Measurements from ENCODE around the gene PRDM16. TPM values are rescaled to one million over a fixed set of nuclear protein-coding genes. Genes with fewer than 3 reads are reported as not detected.

The PRDM16 gene
- total RNA-seq, 1 experiment from 2014 or later = 22.3 TPM

DNA sequence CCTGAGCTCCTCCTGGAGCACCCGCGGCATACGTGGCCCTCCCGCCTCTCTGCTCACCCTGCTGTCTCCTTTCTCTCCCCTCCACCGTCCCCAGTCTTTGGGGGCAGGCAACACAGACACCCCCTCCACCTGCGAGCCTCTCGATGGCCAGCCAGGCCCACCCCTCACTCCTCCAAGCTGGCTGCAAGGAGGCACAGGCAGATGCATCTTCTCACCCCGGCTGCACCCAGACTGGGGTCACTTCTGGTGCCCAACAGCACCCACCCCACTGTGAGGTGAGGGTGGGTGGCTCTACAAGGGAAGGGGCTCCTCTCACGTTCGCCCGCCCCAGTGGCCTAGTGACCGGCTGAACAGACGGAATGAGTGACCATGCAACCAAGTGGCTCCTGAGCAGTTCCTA is 277.5 kb downstream of the PRDM16 start:
- H3K4me3 ChIP-seq (ENCODE audit: low read depth in 2 of 2, low read length in 2 of 2) = no peak overlapping the region
- ChIA-PET POLR2A (no interaction called here), CTCF (no interaction called here)
- intact Hi-C loops (cut with micrococcal nuclease; ENCODE audit: unreplicated experiment) (no loop called here), in situ Hi-C loops (cut with HindIII; ENCODE audit: low pct_unique_long_range_greater_than_20kb, low sequenced_read_pairs) (no loop called here)
- H3K27ac ChIP-seq (ENCODE audit: low read length) = no peak overlapping the region
- ATAC-seq (no peak), DNase-seq (ENCODE audit: low read depth, low spot score) (no peak)
- H3K36me3 ChIP-seq (ENCODE audit: control insufficient read depth, insufficient read depth, low read length) = no peaks in the 10 kb centered on the region
- peaks cover 16% of the 10 kb centered on the region for H3K4me1 ChIP-seq (ENCODE audit: control insufficient read depth, insufficient read depth, low read length)
- TF ChIP-seq, protein P1, sequence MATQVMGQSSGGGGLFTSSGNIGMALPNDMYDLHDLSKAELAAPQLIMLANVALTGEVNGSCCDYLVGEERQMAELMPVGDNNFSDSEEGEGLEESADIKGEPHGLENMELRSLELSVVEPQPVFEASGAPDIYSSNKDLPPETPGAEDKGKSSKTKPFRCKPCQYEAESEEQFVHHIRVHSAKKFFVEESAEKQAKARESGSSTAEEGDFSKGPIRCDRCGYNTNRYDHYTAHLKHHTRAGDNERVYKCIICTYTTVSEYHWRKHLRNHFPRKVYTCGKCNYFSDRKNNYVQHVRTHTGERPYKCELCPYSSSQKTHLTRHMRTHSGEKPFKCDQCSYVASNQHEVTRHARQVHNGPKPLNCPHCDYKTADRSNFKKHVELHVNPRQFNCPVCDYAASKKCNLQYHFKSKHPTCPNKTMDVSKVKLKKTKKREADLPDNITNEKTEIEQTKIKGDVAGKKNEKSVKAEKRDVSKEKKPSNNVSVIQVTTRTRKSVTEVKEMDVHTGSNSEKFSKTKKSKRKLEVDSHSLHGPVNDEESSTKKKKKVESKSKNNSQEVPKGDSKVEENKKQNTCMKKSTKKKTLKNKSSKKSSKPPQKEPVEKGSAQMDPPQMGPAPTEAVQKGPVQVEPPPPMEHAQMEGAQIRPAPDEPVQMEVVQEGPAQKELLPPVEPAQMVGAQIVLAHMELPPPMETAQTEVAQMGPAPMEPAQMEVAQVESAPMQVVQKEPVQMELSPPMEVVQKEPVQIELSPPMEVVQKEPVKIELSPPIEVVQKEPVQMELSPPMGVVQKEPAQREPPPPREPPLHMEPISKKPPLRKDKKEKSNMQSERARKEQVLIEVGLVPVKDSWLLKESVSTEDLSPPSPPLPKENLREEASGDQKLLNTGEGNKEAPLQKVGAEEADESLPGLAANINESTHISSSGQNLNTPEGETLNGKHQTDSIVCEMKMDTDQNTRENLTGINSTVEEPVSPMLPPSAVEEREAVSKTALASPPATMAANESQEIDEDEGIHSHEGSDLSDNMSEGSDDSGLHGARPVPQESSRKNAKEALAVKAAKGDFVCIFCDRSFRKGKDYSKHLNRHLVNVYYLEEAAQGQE (IDR thresholded peaks at IDR 0.05; ENCODE audit: insufficient read depth in 1 of 2, low read depth in 2 of 2, low read length in 1 of 2) = no peak
- no peak for TF ChIP-seq SIN3A (IDR thresholded peaks at IDR 0.05; ENCODE audit: borderline replicate concordance, insufficient read depth, low read depth, low read length)
- no peak for TF ChIP-seq TCF7L2 (IDR thresholded peaks at IDR 0.05; ENCODE audit: low read depth, low read length)
- no peak for TF ChIP-seq POLR2AphosphoS5 (IDR thresholded peaks at IDR 0.05; ENCODE audit: low read depth, low read length)
- TF ChIP-seq, protein P2, sequence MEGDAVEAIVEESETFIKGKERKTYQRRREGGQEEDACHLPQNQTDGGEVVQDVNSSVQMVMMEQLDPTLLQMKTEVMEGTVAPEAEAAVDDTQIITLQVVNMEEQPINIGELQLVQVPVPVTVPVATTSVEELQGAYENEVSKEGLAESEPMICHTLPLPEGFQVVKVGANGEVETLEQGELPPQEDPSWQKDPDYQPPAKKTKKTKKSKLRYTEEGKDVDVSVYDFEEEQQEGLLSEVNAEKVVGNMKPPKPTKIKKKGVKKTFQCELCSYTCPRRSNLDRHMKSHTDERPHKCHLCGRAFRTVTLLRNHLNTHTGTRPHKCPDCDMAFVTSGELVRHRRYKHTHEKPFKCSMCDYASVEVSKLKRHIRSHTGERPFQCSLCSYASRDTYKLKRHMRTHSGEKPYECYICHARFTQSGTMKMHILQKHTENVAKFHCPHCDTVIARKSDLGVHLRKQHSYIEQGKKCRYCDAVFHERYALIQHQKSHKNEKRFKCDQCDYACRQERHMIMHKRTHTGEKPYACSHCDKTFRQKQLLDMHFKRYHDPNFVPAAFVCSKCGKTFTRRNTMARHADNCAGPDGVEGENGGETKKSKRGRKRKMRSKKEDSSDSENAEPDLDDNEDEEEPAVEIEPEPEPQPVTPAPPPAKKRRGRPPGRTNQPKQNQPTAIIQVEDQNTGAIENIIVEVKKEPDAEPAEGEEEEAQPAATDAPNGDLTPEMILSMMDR (IDR thresholded peaks at IDR 0.05) = no peak
- peaks cover 4% of the 10 kb centered on the region; the same call in 1 of the 2 replicates for H3K9me3 ChIP-seq (ENCODE audit: control insufficient read depth, insufficient read depth, low read depth, low read length)
- no TSS peak for BruUV-seq (replicated peaks)
- H3K27me3 ChIP-seq (ENCODE audit: control insufficient read depth, insufficient read depth, low read length) = no peaks in the 10 kb centered on the region

DNA sequence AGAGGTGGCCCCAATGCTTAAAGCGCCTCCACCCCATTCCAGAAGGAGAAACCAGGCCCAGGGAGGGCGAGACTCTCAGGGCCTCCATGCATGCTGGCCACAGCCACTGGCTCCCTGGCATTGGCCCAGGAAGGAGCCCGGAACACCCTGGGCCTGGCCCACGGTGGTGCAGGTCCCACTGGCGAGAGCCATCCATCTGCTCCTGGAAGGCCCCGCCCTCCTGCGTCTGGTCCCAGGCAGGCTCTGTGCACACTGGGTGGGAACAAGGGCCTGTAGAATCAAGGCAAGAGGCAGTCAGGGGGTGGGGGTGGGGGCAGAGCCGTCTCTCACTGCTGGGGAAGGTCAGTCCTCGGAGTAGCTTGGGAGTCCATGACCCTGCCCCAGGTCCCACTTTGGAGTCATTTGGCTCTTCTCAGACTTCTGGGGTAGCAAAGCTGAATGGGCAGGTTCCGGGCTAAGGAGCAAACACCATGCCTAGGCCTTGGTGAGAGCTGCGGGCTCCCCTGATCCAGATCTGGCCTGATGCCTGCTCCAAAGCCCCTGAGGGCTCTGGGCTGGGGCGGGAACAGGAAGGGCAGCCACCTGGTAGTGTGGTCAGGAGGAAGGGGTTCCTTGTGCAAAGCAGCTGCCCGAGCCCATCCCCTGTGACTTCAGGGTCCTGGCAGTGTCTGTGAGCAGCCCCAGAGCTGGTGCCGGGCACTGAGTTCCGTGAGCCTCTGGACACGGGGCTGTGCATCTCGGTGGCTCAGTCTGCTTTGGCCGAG is 278.4 kb downstream of the PRDM16 start:
- Histone ChIP-seq H3K27me3 (ENCODE audit: control insufficient read depth, insufficient read depth, low read length) (no peaks in the 10 kb centered on the region), H3K36me3 (ENCODE audit: control insufficient read depth, insufficient read depth, low read length) (no peaks in the 10 kb centered on the region), H3K4me3 (ENCODE audit: low read depth in 2 of 2, low read length in 2 of 2) (no peak overlapping the region), H3K27ac (ENCODE audit: low read length) (no peak overlapping the region), H3K9me3 (ENCODE audit: control insufficient read depth, insufficient read depth, low read depth, low read length) (peaks cover 4% of the 10 kb centered on the region; the same call in 1 of the 2 replicates), H3K4me1 (ENCODE audit: control insufficient read depth, insufficient read depth, low read length) (peaks cover 25% of the 10 kb centered on the region)
- in situ Hi-C loops (cut with HindIII; ENCODE audit: low pct_unique_long_range_greater_than_20kb, low sequenced_read_pairs) (no loop called here), intact Hi-C loops (cut with micrococcal nuclease; ENCODE audit: unreplicated experiment) (no loop called here)
- TF ChIP-seq, protein P2 (IDR thresholded peaks at IDR 0.05) = no peak
- TF ChIP-seq SIN3A (IDR thresholded peaks at IDR 0.05; ENCODE audit: borderline replicate concordance, insufficient read depth, low read depth, low read length) = no peak
- TF ChIP-seq POLR2AphosphoS5 (IDR thresholded peaks at IDR 0.05; ENCODE audit: low read depth, low read length) = no peak
- TF ChIP-seq, protein P1 (IDR thresholded peaks at IDR 0.05; ENCODE audit: insufficient read depth in 1 of 2, low read depth in 2 of 2, low read length in 1 of 2) = no peak
- no peak for TF ChIP-seq TCF7L2 (IDR thresholded peaks at IDR 0.05; ENCODE audit: low read depth, low read length)
- no TSS peak for BruUV-seq (replicated peaks)
- DNase-seq (ENCODE audit: low read depth, low spot score) = no peak
- ATAC-seq = no peak
- CTCF ChIA-PET = no interaction called here
- POLR2A ChIA-PET = no interaction called here
